Ovary (tissue), 9 donors: Measurements from ENCODE around the gene OTP. TPM values are rescaled to one million over a fixed set of nuclear protein-coding genes. Genes with fewer than 3 reads are reported as not detected.

ENCODE experiments used
- DNase-seq, 5 donors: peaks; one replicate each; pipeline ENCODE4 v3.0.0-alpha.2; 2019 to 2020
- H3K27ac ChIP-seq, 2 donors: fragments of 200-600 bp; one replicate each; pipeline versions ENCODE4 v1.5.1 to v1.8.0; 2019 to 2022
- H3K27me3 ChIP-seq: fragments of 200-600 bp; one replicate; pipeline ENCODE4 v1.8.0; 2022
- H3K36me3 ChIP-seq: fragments of 200-600 bp; sonication (generic); one replicate; pipeline ENCODE4 v1.5.1; 2019
- H3K4me1 ChIP-seq: one replicate; pipeline ENCODE4 v1.8.1; 2013; ENCODE audit warnings: mild to moderate bottlenecking, moderate library complexity; ENCODE audit not compliant: insufficient read depth
- H3K4me3 ChIP-seq: fragments of 200-600 bp; sonication (generic); one replicate; pipeline ENCODE4 v1.5.1; 2017
- H3K9me3 ChIP-seq, 2 donors: fragments of 200-600 bp in 1 of 2; sonication (generic) in 1 of 2; one replicate each; pipeline versions ENCODE4 v1.5.1 to v1.8.1; 2013 to 2019; ENCODE audit warnings: mild to moderate bottlenecking in 1 of 2, moderate library complexity in 1 of 2
- EP300 ChIP-seq: sonication (generic); formaldehyde crosslinking; IDR thresholded peaks from one replicate; pipeline ENCODE4 v1.6.1; 2017; ENCODE audit warnings: antibody characterized with exemption
- POLR2A ChIP-seq: fragments of 450-650 bp; IDR thresholded peaks from one replicate; pipeline ENCODE4 v1.6.1; 2017; ENCODE audit warnings: antibody characterized with exemption, mild to moderate bottlenecking, moderate library complexity
- WGBS, 3 donors: extraction: QIAGEN DNeasy Blood & Tissue Kit in 1 of 3; methylation state at CpG; one replicate each; pipeline versions ENCODE4 v1.1.5 to v1.1.7; 2013 to 2017; 5-methylcytosine and 5-hydroxymethylcytosine counted together
- intact Hi-C, 4 donors: fragments of 100-400 bp; cut with DNase I; formaldehyde crosslinking; loops; one replicate each; pipeline versions ENCODE4 v1.11.0 to v1.15.1; 2022 to 2023
- polyA plus RNA-seq, 2 donors: library from polyadenylated mRNA; stranded (reverse); fragments of 200-250 nt in 1 of 2; fragments of 350-450 nt in 1 of 2; fragmentation: Illumina TruSeq in 1 of 2; extraction: RNeasy Lipid Tissue Mini Kit (QIAGEN cat#74804) in 1 of 2; gene quantifications; one replicate each; pipeline ENCODE4 v1.2.3, GENCODE V29; 2013 to 2014
- total RNA-seq, 7 donors: library from RNA; depleted of rRNA in 2 of 7; stranded (reverse); fragments of >200 nt in 2 of 7; fragmentation: NEBNext Ultra II Directional in 3 of 7; extraction: Animal tissue kit (Norgen Biotek cat#: 25700) in 3 of 7; gene quantifications; one replicate each; pipeline versions ENCODE4 v1.1.0 to v1.2.4, GENCODE V29; 2016 to 2023
- TF ChIP-seq, protein P1 (sequence below), 3 donors: fragments of 450-650 bp in 2 of 3; fragments of 200-600 bp in 1 of 3; IDR thresholded peaks; one replicate each; pipeline versions ENCODE4 v1.5.1 to v1.8.0; 2016 to 2022; ENCODE audit warnings: antibody characterized with exemption in 3 of 3, mild to moderate bottlenecking in 1 of 3
- donor health status: DM: no; HTN: no; CAD: no; lungs with moderate emphysema.
- donor health status: DM: no; HTN: no; CAD: no.
- donor health status: Bipolar disorder and iron deficiency.
- donor health status: DM: yes; HTN: yes; CAD: no.
- donor health status: DM: no; HTN: no; CAD: no.
- donor health status: DM: yes; HTN: yes; CAD: no.

Gene OTP
- total and polyA plus RNA-seq, 9 donors = not detected

DNA sequence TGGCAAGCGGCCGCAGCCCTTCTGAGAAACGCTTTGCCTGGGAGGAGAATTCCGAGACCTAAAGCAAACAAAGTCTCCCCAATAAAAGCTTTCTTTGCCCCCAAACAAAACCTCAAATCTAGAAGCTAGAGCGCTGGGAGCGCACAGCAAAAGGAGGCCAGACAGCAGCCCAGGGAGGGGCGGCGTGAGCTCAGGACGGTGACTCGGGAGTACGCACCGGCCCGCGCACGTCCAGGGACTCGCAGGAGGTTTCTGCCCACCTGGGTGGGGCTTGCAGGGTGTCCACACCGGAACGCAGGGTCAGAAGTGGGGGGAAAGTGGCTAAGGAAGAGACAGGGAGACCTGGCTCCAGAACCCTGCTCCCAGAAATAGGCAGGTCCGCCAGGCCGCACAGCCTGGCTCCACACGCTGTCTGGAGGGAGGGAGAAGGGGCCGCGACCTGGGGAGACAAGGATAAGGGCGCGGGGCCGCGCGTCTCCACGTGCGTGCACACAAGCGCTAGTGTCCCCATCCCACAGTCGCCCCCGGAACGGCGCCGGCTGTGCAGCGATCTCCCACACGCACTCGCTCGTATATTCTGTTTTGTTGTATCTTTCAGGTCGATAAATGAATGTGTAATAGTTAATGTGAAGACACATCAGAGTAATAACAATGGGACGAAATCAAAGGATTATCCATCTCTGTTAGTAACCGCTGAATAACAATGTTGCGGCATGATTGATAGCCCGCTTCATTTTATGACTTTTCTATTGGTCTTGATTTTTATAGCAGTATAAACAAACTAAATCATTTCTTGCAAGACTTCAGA, 2.3 kb upstream of the OTP start:
- Histone ChIP-seq H3K27me3 (peaks cover 13% of the 10 kb centered on the region), H3K27ac (no peak overlapping the region), H3K4me3 (no peak overlapping the region), H3K36me3 (no peaks in the 10 kb centered on the region), H3K4me1 (peaks cover 3% of the 10 kb centered on the region), H3K9me3 (no peaks in the 10 kb centered on the region)
- TF ChIP-seq, protein P1, sequence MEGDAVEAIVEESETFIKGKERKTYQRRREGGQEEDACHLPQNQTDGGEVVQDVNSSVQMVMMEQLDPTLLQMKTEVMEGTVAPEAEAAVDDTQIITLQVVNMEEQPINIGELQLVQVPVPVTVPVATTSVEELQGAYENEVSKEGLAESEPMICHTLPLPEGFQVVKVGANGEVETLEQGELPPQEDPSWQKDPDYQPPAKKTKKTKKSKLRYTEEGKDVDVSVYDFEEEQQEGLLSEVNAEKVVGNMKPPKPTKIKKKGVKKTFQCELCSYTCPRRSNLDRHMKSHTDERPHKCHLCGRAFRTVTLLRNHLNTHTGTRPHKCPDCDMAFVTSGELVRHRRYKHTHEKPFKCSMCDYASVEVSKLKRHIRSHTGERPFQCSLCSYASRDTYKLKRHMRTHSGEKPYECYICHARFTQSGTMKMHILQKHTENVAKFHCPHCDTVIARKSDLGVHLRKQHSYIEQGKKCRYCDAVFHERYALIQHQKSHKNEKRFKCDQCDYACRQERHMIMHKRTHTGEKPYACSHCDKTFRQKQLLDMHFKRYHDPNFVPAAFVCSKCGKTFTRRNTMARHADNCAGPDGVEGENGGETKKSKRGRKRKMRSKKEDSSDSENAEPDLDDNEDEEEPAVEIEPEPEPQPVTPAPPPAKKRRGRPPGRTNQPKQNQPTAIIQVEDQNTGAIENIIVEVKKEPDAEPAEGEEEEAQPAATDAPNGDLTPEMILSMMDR (IDR thresholded peaks at IDR 0.05) = no peak
- no peak for TF ChIP-seq EP300
- no peak for TF ChIP-seq POLR2A
- intact Hi-C loops = no loop called here
- DNase-seq = no peak
- 7 to 10% (median 9%) methylated on average over 45 of the region's 45 CpGs for WGBS, 3 donors

DNA sequence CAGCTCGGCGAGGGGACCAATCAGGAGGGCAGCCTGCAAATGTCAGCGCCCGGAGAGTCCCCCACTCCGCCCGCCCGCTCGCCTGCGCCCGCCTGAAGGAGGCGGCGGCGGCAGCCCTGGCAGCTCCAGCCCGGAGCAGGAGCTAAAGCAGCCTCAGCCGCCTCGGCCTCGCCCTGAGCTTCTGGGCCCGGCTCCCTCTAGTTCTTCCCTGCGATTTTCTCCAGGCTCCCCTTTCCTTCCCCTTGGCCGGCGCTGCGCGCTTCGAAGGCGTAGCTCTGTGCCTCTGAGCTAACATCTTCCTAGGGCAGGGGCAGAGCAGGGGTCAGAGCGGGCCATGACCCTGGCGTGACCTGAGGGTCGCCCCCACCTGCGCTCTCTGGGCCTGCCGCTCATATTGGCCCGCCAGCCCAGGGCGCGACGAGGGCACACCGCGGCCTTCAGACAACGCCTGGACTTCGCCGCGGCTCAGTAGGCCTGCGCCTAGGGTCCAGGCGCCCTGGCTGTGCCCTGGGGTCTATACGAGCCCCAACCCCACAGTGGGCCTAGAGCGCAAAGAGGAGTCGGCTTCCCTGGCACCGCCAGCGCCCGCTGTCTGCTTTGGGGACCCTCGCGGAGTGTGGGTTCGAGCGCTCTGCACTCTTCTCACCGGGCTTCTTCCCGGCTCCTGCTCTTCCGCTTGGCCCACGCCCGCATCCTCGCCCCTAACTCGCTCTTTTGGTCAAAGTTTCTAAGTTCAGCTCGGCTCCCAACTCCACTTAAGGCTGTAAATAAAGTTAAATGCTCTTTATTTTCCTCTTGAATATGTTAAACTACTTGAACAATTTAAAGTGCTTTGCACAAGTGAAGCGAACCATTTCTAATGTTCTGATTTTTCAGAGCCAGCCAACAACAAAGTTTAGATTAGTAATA, 504 bp upstream of the OTP start:
- TF ChIP-seq POLR2A (no peak), EP300 (no peak)
- TF ChIP-seq, protein P1 (IDR thresholded peaks at IDR 0.05) = no peak
- no peaks in the 10 kb centered on the region for H3K36me3 ChIP-seq
- H3K27me3 ChIP-seq = peaks cover 15% of the 10 kb centered on the region
- no peaks in the 10 kb centered on the region for H3K4me1 ChIP-seq
- no peak overlapping the region for H3K4me3 ChIP-seq
- WGBS, 3 donors = 15 to 18% (median 17%) methylated on average over 59 to 61 of the region's 61 CpGs
- DNase-seq = no peak
- H3K27ac ChIP-seq = no peak overlapping the region
- intact Hi-C loops = no loop called here
- H3K9me3 ChIP-seq = no peaks in the 10 kb centered on the region

DNA sequence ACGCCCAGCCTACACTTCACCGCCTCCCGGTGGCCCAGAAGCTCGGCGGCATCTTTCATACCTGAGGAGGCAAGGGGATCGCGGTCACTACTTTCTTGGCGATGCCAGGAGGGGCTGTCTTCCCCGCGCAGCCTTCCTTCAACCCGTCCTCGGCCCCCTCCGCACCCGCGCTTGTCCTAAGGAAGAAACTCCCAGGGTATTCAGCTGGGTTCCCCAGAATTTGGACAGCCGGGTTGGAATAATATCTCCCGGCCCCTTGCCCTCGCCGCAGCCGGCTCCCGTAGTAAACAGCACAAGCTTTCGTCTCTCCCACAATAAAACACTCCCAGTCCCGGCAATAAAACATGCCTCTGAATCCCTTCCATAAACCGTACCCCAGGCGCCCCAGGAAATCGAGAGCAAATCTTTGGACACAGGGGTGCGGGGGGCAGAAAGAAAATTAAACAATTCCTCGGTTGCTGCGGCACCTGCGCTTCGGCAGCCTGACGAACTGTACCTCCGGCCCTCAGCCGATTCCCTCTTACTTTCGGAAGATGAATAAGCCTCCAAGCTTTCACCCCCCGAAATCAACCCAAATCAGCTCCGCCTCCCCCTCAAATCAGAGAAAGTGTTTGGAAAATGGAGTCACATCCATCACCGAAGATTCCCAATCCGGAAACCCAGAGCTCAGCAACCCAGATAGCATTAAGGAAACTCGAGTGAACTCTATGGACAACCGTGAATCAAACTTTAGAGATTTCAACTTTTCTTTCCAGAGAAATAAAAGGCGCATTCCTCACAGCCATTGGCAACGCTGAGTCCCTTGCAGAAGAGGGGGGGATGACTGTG, 1.1 kb downstream of the OTP start:
- no peak overlapping the region for H3K27ac ChIP-seq
- WGBS, 3 donors = 6 to 7% (median 6%) methylated on average over 32 to 43 of the region's 43 CpGs
- no peak for TF ChIP-seq POLR2A
- TF ChIP-seq EP300 = no peak
- TF ChIP-seq, protein P1 (IDR thresholded peaks at IDR 0.05) = no peak
- H3K4me3 ChIP-seq = no peak overlapping the region
- intact Hi-C loops = no loop called here
- peaks cover 18% of the 10 kb centered on the region for H3K27me3 ChIP-seq
- H3K4me1 ChIP-seq = no peaks in the 10 kb centered on the region
- peaks cover 0 to 7% of the 10 kb centered on the region in 2 donors for H3K9me3 ChIP-seq
- DNase-seq = no peak
- H3K36me3 ChIP-seq = no peaks in the 10 kb centered on the region

DNA sequence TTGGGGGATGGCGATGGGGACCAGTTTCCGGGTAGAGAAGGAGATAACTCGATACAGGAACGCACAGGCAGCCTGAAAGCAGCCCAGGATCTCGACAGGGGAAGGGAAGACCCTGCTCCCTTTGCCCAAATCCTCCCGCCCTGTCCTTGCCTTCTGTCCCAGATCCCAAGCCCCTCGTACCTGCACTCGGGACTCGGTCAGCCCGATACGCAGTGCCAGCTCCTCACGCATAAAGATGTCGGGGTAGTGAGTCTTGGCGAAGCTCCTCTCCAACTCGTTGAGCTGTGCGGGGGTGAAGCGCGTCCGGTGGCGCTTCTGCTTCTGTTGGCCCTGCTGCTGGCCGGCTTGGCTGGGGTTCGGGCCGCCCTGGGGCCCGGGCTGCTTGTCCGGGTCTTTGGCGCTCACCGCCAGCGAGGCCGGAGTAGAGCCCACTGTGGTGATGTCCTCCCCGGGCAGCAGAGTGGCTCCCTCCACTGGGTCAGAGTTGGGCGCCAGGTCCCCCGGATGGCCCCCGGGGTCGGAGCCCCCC, 1.8 kb downstream of the OTP start:
- no peak for DNase-seq
- no peak overlapping the region for H3K27ac ChIP-seq
- no peaks in the 10 kb centered on the region for H3K36me3 ChIP-seq
- TF ChIP-seq POLR2A = no peak
- TF ChIP-seq, protein P1 (IDR thresholded peaks at IDR 0.05) = no peak
- no peak for TF ChIP-seq EP300
- no peaks in the 10 kb centered on the region for H3K4me1 ChIP-seq
- peaks cover 0 to 7% of the 10 kb centered on the region in 2 donors for H3K9me3 ChIP-seq
- H3K27me3 ChIP-seq = peaks cover 18% of the 10 kb centered on the region
- H3K4me3 ChIP-seq = no peak overlapping the region
- WGBS, 3 donors = 4 to 8% (median 5%) methylated on average over 28 to 34 of the region's 34 CpGs
- intact Hi-C loops = no loop called here
